CD14-positive monocyte (primary cell): Measurements from ENCODE around the gene GPLD1. TPM values are rescaled to one million over a fixed set of nuclear protein-coding genes. Genes with fewer than 3 reads are reported as not detected.

ENCODE experiments used
- DNase-seq, 3 donors: peaks; one replicate each; pipeline ENCODE4 v3.0.0-alpha.2; 2011 to 2022
- H2AFZ ChIP-seq: 2 replicates; pipeline ENCODE4 v1.6.0; 2012; ENCODE audit warnings: mild to moderate bottlenecking, low read depth, low read length, inconsistent platforms; ENCODE audit not compliant: insufficient read depth, poor library complexity, severe bottlenecking
- H3K27ac ChIP-seq, 2 donors: 1 replicate in 1 of 2; 2 replicates in 1 of 2; pipeline ENCODE4 v1.5.1; 2012 to 2013; ENCODE audit warnings: low read length in 2 of 2, control low read depth in 1 of 2, inconsistent platforms in 1 of 2, low read depth in 1 of 2, mild to moderate bottlenecking in 1 of 2
- H3K27me3 ChIP-seq, 2 donors: one replicate each; pipeline versions ENCODE4 v1.6.0 to v1.6.1; 2011 to 2013; ENCODE audit warnings: low read length in 2 of 2; ENCODE audit not compliant: control insufficient read depth in 2 of 2, insufficient read depth in 2 of 2
- H3K36me3 ChIP-seq, 2 donors: replicated peaks in 1 of 2; 1 replicate in 1 of 2; 2 replicates in 1 of 2; pipeline versions ENCODE4 v1.5.1 to v1.6.1; 2012 to 2013; ENCODE audit warnings: low read length in 2 of 2, control low read depth in 1 of 2, inconsistent platforms in 1 of 2, mild to moderate bottlenecking in 1 of 2; ENCODE audit not compliant: insufficient read depth in 2 of 2, control insufficient read depth in 1 of 2
- H3K4me1 ChIP-seq, 2 donors: 1 replicate in 1 of 2; 2 replicates in 1 of 2; pipeline versions ENCODE4 v1.5.1 to v1.6.1; 2012 to 2013; ENCODE audit warnings: low read length in 2 of 2, control low read depth in 1 of 2, inconsistent platforms in 1 of 2, mild to moderate bottlenecking in 1 of 2, moderate library complexity in 1 of 2; ENCODE audit not compliant: insufficient read depth in 2 of 2, control insufficient read depth in 1 of 2
- H3K4me2 ChIP-seq: replicated peaks from 2 replicates; pipeline ENCODE3; 2012; ENCODE audit warnings: low read length, moderate library complexity, mild to moderate bottlenecking; ENCODE audit not compliant: poor library complexity, severe bottlenecking; ENCODE audit errors: extremely low read depth
- H3K4me3 ChIP-seq, 3 experiments: fragments of 200-600 bp in 1 of 3; sonication (generic) in 1 of 3; replicated peaks in 1 of 3; 1 replicate in 2 of 3; 2 replicates in 1 of 3; pipeline ENCODE4 v1.5.1; 2011 to 2013; ENCODE audit warnings: low read length in 3 of 3, mild to moderate bottlenecking in 3 of 3, control low read depth in 2 of 3, low read depth in 2 of 3, inconsistent platforms in 1 of 3, moderate library complexity in 1 of 3
- H3K79me2 ChIP-seq: 2 replicates; pipeline ENCODE4 v1.6.0; 2012; ENCODE audit warnings: mild to moderate bottlenecking, control low read depth, inconsistent platforms, low read length, moderate library complexity; ENCODE audit not compliant: insufficient read depth
- H3K9ac ChIP-seq: 2 replicates; pipeline ENCODE4 v1.6.0; 2017; ENCODE audit warnings: low read length, mild to moderate bottlenecking; ENCODE audit not compliant: insufficient read depth, poor library complexity, severe bottlenecking
- H3K9me3 ChIP-seq, 2 donors: replicated peaks in 1 of 2; 1 replicate in 1 of 2; 2 replicates in 1 of 2; pipeline versions ENCODE4 v1.5.1 to v1.6.1; 2012 to 2013; ENCODE audit warnings: low read length in 2 of 2, control low read depth in 1 of 2; ENCODE audit not compliant: control insufficient read depth in 1 of 2, insufficient read depth in 1 of 2
- H4K20me1 ChIP-seq: 2 replicates; pipeline ENCODE4 v1.6.0; 2012; ENCODE audit warnings: mild to moderate bottlenecking, low read length, control low read depth, moderate library complexity; ENCODE audit not compliant: insufficient read depth
- H3K27ac Mint-ChIP-seq, 7 donors: one replicate each; pipeline ENCODE4 v1.8.0; 2020; ENCODE audit warnings: mild to moderate bottlenecking in 7 of 7, mixed read lengths in 7 of 7, moderate library complexity in 6 of 7, inconsistent platforms in 2 of 7
- H3K27me3 Mint-ChIP-seq, 3 donors: one replicate each; pipeline ENCODE4 v1.8.0; 2021 to 2022; ENCODE audit warnings: low read depth in 3 of 3, mild to moderate bottlenecking in 3 of 3, mixed read lengths in 3 of 3, moderate library complexity in 3 of 3, inconsistent platforms in 1 of 3
- H3K36me3 Mint-ChIP-seq, 2 donors: one replicate each; pipeline ENCODE4 v1.8.0; 2020; ENCODE audit warnings: mixed read lengths in 2 of 2, inconsistent platforms in 1 of 2, mild to moderate bottlenecking in 1 of 2
- H3K4me1 Mint-ChIP-seq: one replicate; pipeline ENCODE4 v1.8.0; 2020; ENCODE audit warnings: mild to moderate bottlenecking, mixed read lengths
- H3K4me3 Mint-ChIP-seq, 2 donors: one replicate each; pipeline ENCODE4 v1.8.0; 2020; ENCODE audit warnings: mild to moderate bottlenecking in 2 of 2, mixed read lengths in 2 of 2, moderate library complexity in 1 of 2
- H3K9me3 Mint-ChIP-seq, 7 donors: one replicate each; pipeline ENCODE4 v1.8.0; 2020 to 2022; ENCODE audit warnings: mixed read lengths in 7 of 7, mild to moderate bottlenecking in 6 of 7, moderate library complexity in 6 of 7, inconsistent platforms in 2 of 7
- CTCF ChIP-seq: fragments of 200-600 bp; IDR thresholded peaks from one replicate; pipeline ENCODE4 v1.8.0; 2022; ENCODE audit warnings: antibody characterized with exemption, mild to moderate bottlenecking
- WGBS: methylation state at CpG from one replicate; pipeline ENCODE4 v1.1.5; 2013; ENCODE audit warnings: missing lambda C conversion rate; ENCODE audit not compliant: insufficient coverage; 5-methylcytosine and 5-hydroxymethylcytosine counted together
- intact Hi-C, 2 donors: fragments of 100-400 bp; cut with micrococcal nuclease; formaldehyde crosslinking; loops; one replicate each; pipeline versions ENCODE4 v1.15.0 to v1.15.1; 2023
- polyA plus RNA-seq, 3 donors: library from polyadenylated mRNA; depleted of rRNA in 1 of 3; unstranded in 2 of 3; stranded (reverse) in 1 of 3; fragments of 300-500 nt in 2 of 3; fragments of >200 nt in 1 of 3; fragmentation: Illumina TruSeq in 2 of 3; gene quantifications; 1 replicate in 2 of 3; 2 replicates in 1 of 3; pipeline ENCODE4 v1.2.3, GENCODE V29; 2012 to 2021

GPLD1 gene
- polyA plus RNA-seq, 3 donors: not detected

- Histone ChIP-seq H3K36me3 (no peaks in the 10 kb centered on the region), H3K27ac (no peak overlapping the region), H3K79me2 (no peaks in the 10 kb centered on the region), H3K4me3 (no peak overlapping the region), H3K27me3 (no peaks in the 10 kb centered on the region), H4K20me1 (no peaks in the 10 kb centered on the region), H3K4me2 (no peak overlapping the region), H3K9me3 (no peaks in the 10 kb centered on the region), H2AFZ (no peak overlapping the region), H3K4me1 (no peaks in the 10 kb centered on the region), H3K9ac (no peak overlapping the region)
- peak overlapping the region in 1 of 7 donors; percentile 72 for H3K27ac Mint-ChIP-seq
- no peak for DNase-seq
- WGBS: 97% methylated on average over 5 of the region's 5 CpGs
- H3K4me3 Mint-ChIP-seq: no peak overlapping the region
- peaks cover 4% of the 10 kb centered on the region for H3K4me1 Mint-ChIP-seq
- H3K36me3 Mint-ChIP-seq: no peaks in the 10 kb centered on the region
- intact Hi-C loops: no loop called here
- TF ChIP-seq CTCF: no peak
- no peaks in the 10 kb centered on the region for H3K9me3 Mint-ChIP-seq
- no peaks in the 10 kb centered on the region for H3K27me3 Mint-ChIP-seq
Measured at GRCh38 chr6:24481449-24481848, 7.9 kb downstream of the GPLD1 start.

GRCh38 chr6:24480705-24481104 lies 8.7 kb downstream of the GPLD1 start:
- Mint-ChIP-seq H3K9me3 (no peaks in the 10 kb centered on the region), H3K27me3 (no peaks in the 10 kb centered on the region), H3K4me1 (peaks cover 4% of the 10 kb centered on the region), H3K4me3 (no peak overlapping the region), H3K27ac (no peak overlapping the region), H3K36me3 (no peaks in the 10 kb centered on the region)
- no peak overlapping the region for H3K4me3 ChIP-seq
- H2AFZ ChIP-seq: no peak overlapping the region
- no peak overlapping the region for H3K9ac ChIP-seq
- H3K36me3 ChIP-seq: no peaks in the 10 kb centered on the region
- H3K79me2 ChIP-seq: no peaks in the 10 kb centered on the region
- TF ChIP-seq CTCF: no peak
- no peak for DNase-seq
- H3K27ac ChIP-seq: no peak overlapping the region
- H3K4me1 ChIP-seq: no peaks in the 10 kb centered on the region
- no peaks in the 10 kb centered on the region for H3K9me3 ChIP-seq
- no peaks in the 10 kb centered on the region for H3K27me3 ChIP-seq
- WGBS: 93% methylated on average over 4 of the region's 9 CpGs
- intact Hi-C loops: no loop called here
- H4K20me1 ChIP-seq: no peaks in the 10 kb centered on the region
- no peak overlapping the region for H3K4me2 ChIP-seq
